Effector memory CD4-positive, alpha-beta T cell (primary cell): ENCODE results near the gene CDKAL1.

Source experiments
- DNase-seq, 3 donors: peaks; one replicate each; pipeline ENCODE4 v3.0.0-alpha.2; 2020
- H3K27ac ChIP-seq: 2 replicates; pipeline ENCODE4 v1.7.0; 2013; ENCODE audit warnings: mild to moderate bottlenecking, low read length, moderate library complexity; ENCODE audit not compliant: insufficient read depth, poor library complexity, severe bottlenecking
- H3K27me3 ChIP-seq: replicated peaks from 2 replicates; pipeline ENCODE4 v1.7.0; 2013; ENCODE audit warnings: mild to moderate bottlenecking, low read length; ENCODE audit not compliant: insufficient read depth, control insufficient read depth, poor library complexity, severe bottlenecking
- H3K36me3 ChIP-seq: 2 replicates; pipeline ENCODE4 v1.7.0; 2013; ENCODE audit warnings: mild to moderate bottlenecking, low read length, moderate library complexity; ENCODE audit not compliant: control insufficient read depth, insufficient read depth
- H3K4me1 ChIP-seq: 2 replicates; pipeline ENCODE4 v1.7.0; 2013; ENCODE audit warnings: low read length, mild to moderate bottlenecking; ENCODE audit not compliant: control insufficient read depth, insufficient read depth, poor library complexity, severe bottlenecking
- H3K4me3 ChIP-seq: 2 replicates; pipeline ENCODE4 v1.7.0; 2013; ENCODE audit warnings: low read length, low read depth, mild to moderate bottlenecking; ENCODE audit not compliant: insufficient read depth, poor library complexity, severe bottlenecking
- H3K9me3 ChIP-seq: 2 replicates; pipeline ENCODE4 v1.7.0; 2013; ENCODE audit warnings: mild to moderate bottlenecking, low read length, moderate library complexity; ENCODE audit not compliant: control insufficient read depth

Gene CDKAL1

GRCh38 chr6:20681243-20681684, 147.0 kb downstream of the CDKAL1 start:
- Histone ChIP-seq H3K4me3 (no peak overlapping the region), H3K27me3 (no peaks in the 10 kb centered on the region), H3K9me3 (no peaks in the 10 kb centered on the region), H3K36me3 (no peaks in the 10 kb centered on the region), H3K4me1 (no peaks in the 10 kb centered on the region), H3K27ac (no peak overlapping the region)
- DNase-seq: no peak

GRCh38 chr6:20684474-20684873, 150.2 kb downstream of the CDKAL1 start:
- Histone ChIP-seq H3K4me3 (no peak overlapping the region), H3K9me3 (no peaks in the 10 kb centered on the region), H3K36me3 (no peaks in the 10 kb centered on the region), H3K27ac (no peak overlapping the region), H3K4me1 (peaks cover 7% of the 10 kb centered on the region), H3K27me3 (no peaks in the 10 kb centered on the region)
- DNase-seq: no peak

GRCh38 chr6:20686142-20686541, 151.9 kb downstream of the CDKAL1 start:
- no peaks in the 10 kb centered on the region for H3K36me3 ChIP-seq
- H3K27me3 ChIP-seq: no peaks in the 10 kb centered on the region
- no peak overlapping the region for H3K27ac ChIP-seq
- H3K4me3 ChIP-seq: no peak overlapping the region
- DNase-seq: no peak
- no peaks in the 10 kb centered on the region for H3K9me3 ChIP-seq
- peaks cover 7% of the 10 kb centered on the region for H3K4me1 ChIP-seq

GRCh38 chr6:20687494-20687893, 153.2 kb downstream of the CDKAL1 start:
- DNase-seq: no peak
- Histone ChIP-seq H3K27me3 (no peaks in the 10 kb centered on the region), H3K36me3 (no peaks in the 10 kb centered on the region), H3K27ac (no peak overlapping the region), H3K4me1 (peaks cover 7% of the 10 kb centered on the region), H3K9me3 (no peaks in the 10 kb centered on the region), H3K4me3 (no peak overlapping the region)

GRCh38 chr6:20688710-20689500, 154.6 kb downstream of the CDKAL1 start:
- no peaks in the 10 kb centered on the region for H3K9me3 ChIP-seq
- no peak for DNase-seq
- H3K4me1 ChIP-seq: peaks cover 7% of the 10 kb centered on the region
- H3K27ac ChIP-seq: no peak overlapping the region
- H3K4me3 ChIP-seq: no peak overlapping the region
- no peaks in the 10 kb centered on the region for H3K36me3 ChIP-seq
- H3K27me3 ChIP-seq: no peaks in the 10 kb centered on the region

- Histone ChIP-seq H3K36me3 (no peaks in the 10 kb centered on the region), H3K27ac (no peak overlapping the region), H3K9me3 (no peaks in the 10 kb centered on the region), H3K4me1 (peaks cover 7% of the 10 kb centered on the region), H3K27me3 (no peaks in the 10 kb centered on the region), H3K4me3 (no peak overlapping the region)
- DNase-seq: no peak
Measured at GRCh38 chr6:20691185-20691584, 156.9 kb downstream of the CDKAL1 start.

GRCh38 chr6:20692023-20692422, 157.8 kb downstream of the CDKAL1 start:
- H3K9me3 ChIP-seq: no peaks in the 10 kb centered on the region
- H3K27ac ChIP-seq: no peak overlapping the region
- no peaks in the 10 kb centered on the region for H3K36me3 ChIP-seq
- no peak for DNase-seq
- H3K4me1 ChIP-seq: peaks cover 7% of the 10 kb centered on the region
- no peaks in the 10 kb centered on the region for H3K27me3 ChIP-seq
- H3K4me3 ChIP-seq: no peak overlapping the region

- no peak overlapping the region for H3K4me3 ChIP-seq
- H3K9me3 ChIP-seq: no peaks in the 10 kb centered on the region
- peaks cover under 1% of the 10 kb centered on the region for H3K4me1 ChIP-seq
- H3K36me3 ChIP-seq: no peaks in the 10 kb centered on the region
- DNase-seq: no peak
- H3K27ac ChIP-seq: no peak overlapping the region
- no peaks in the 10 kb centered on the region for H3K27me3 ChIP-seq
Measured at GRCh38 chr6:20693466-20694063, 159.3 kb downstream of the CDKAL1 start.

- no peak overlapping the region for H3K4me3 ChIP-seq
- no peaks in the 10 kb centered on the region for H3K4me1 ChIP-seq
- H3K27ac ChIP-seq: no peak overlapping the region
- no peaks in the 10 kb centered on the region for H3K9me3 ChIP-seq
- H3K36me3 ChIP-seq: no peaks in the 10 kb centered on the region
- no peaks in the 10 kb centered on the region for H3K27me3 ChIP-seq
- DNase-seq: no peak
Measured at GRCh38 chr6:20696676-20697075, 162.4 kb downstream of the CDKAL1 start.

- no peaks in the 10 kb centered on the region for H3K9me3 ChIP-seq
- H3K4me1 ChIP-seq: no peaks in the 10 kb centered on the region
- no peak overlapping the region for H3K4me3 ChIP-seq
- no peaks in the 10 kb centered on the region for H3K36me3 ChIP-seq
- H3K27ac ChIP-seq: no peak overlapping the region
- H3K27me3 ChIP-seq: no peaks in the 10 kb centered on the region
- no peak for DNase-seq
Measured at GRCh38 chr6:20698675-20699074, 164.4 kb downstream of the CDKAL1 start.
